SU-DHL-6 (cell line): ENCODE results near the gene ARHGAP22.

ENCODE experiments used
- H2AFZ ChIP-seq: fragments of 200-600 bp; sonication (generic); 2 replicates; pipeline ENCODE4 v1.6.1; 2014; ENCODE audit warnings: low read depth, mild to moderate bottlenecking, moderate library complexity, mixed read lengths, antibody characterized with exemption, low read length; ENCODE audit not compliant: severe bottlenecking
- H3F3A ChIP-seq: fragments of 200-600 bp; shearing (Covaris generic); 2 replicates; pipeline ENCODE4 v1.6.0; 2016; ENCODE audit warnings: antibody characterized with exemption, mild to moderate bottlenecking; ENCODE audit not compliant: insufficient read depth
- H3K27ac ChIP-seq: fragments of 200-600 bp; sonication (generic); 2 replicates; pipeline ENCODE4 v1.5.1; 2016; ENCODE audit warnings: low read depth, mild to moderate bottlenecking, low read length, moderate library complexity, mixed read lengths
- H3K27me3 ChIP-seq: fragments of 200-600 bp; sonication (generic), shearing (Covaris generic); 2 replicates; pipeline ENCODE4 v1.6.0; 2014; ENCODE audit warnings: mild to moderate bottlenecking, low read length
- H3K36me3 ChIP-seq: fragments of 200-600 bp; sonication (generic); 2 replicates; pipeline ENCODE4 v1.6.1; 2014; ENCODE audit warnings: mild to moderate bottlenecking, low read length, mixed read lengths
- H3K4me2 ChIP-seq: fragments of 300-600, 200-600 bp; shearing (Covaris generic), sonication (generic); 2 replicates; pipeline ENCODE4 v1.6.0; 2014; ENCODE audit warnings: low read length, low read depth, mild to moderate bottlenecking; ENCODE audit not compliant: poor library complexity, severe bottlenecking
- H3K4me3 ChIP-seq: fragments of 200-600 bp; sonication (generic); 2 replicates; pipeline ENCODE4 v1.5.1; 2014; ENCODE audit warnings: antibody characterized with exemption, low read length, mild to moderate bottlenecking, mixed read lengths; ENCODE audit not compliant: insufficient read depth, poor library complexity, severe bottlenecking
- H3K79me2 ChIP-seq: fragments of 200-600 bp; sonication (generic); 2 replicates; pipeline ENCODE4 v1.6.1; 2014; ENCODE audit warnings: mild to moderate bottlenecking, low read length, moderate library complexity; ENCODE audit not compliant: insufficient read depth
- H3K9ac ChIP-seq: fragments of 200-600 bp; sonication (generic); 2 replicates; pipeline ENCODE4 v1.7.0; 2014; ENCODE audit warnings: mild to moderate bottlenecking, low read length
- H3K9me2 ChIP-seq: fragments of 200-600 bp; sonication (generic); replicated peaks from 2 replicates; pipeline ENCODE4 v1.6.1; 2014; ENCODE audit warnings: low read length; ENCODE audit not compliant: insufficient read depth
- H3K9me3 ChIP-seq: fragments of 200-600 bp; sonication (generic); 2 replicates; pipeline ENCODE4 v1.6.1; 2014; ENCODE audit warnings: low read length, mixed read lengths; ENCODE audit not compliant: insufficient read depth
- H4K20me1 ChIP-seq: fragments of 200-600 bp; sonication (generic); 2 replicates; pipeline ENCODE4 v1.6.1; 2014; ENCODE audit warnings: low read depth, mild to moderate bottlenecking, antibody characterized with exemption, low read length, moderate library complexity, mixed read lengths
- EZH2phosphoT487 ChIP-seq: fragments of 200-600 bp; sonication (generic), shearing (Covaris generic); conservative IDR thresholded peaks from 2 replicates; pipeline ENCODE4 v1.6.1; 2018; ENCODE audit warnings: mild to moderate bottlenecking, antibody characterized with exemption, low read length, moderate library complexity, mixed read lengths
- TF ChIP-seq, protein P1 (sequence below): fragments of 200-600 bp; sonication (generic); IDR thresholded peaks from one replicate; pipeline ENCODE4 v1.5.1; 2017; ENCODE audit warnings: antibody characterized with exemption, mild to moderate bottlenecking, low read length, moderate library complexity; ENCODE audit not compliant: insufficient read depth, poor library complexity, severe bottlenecking

Gene ARHGAP22

DNA sequence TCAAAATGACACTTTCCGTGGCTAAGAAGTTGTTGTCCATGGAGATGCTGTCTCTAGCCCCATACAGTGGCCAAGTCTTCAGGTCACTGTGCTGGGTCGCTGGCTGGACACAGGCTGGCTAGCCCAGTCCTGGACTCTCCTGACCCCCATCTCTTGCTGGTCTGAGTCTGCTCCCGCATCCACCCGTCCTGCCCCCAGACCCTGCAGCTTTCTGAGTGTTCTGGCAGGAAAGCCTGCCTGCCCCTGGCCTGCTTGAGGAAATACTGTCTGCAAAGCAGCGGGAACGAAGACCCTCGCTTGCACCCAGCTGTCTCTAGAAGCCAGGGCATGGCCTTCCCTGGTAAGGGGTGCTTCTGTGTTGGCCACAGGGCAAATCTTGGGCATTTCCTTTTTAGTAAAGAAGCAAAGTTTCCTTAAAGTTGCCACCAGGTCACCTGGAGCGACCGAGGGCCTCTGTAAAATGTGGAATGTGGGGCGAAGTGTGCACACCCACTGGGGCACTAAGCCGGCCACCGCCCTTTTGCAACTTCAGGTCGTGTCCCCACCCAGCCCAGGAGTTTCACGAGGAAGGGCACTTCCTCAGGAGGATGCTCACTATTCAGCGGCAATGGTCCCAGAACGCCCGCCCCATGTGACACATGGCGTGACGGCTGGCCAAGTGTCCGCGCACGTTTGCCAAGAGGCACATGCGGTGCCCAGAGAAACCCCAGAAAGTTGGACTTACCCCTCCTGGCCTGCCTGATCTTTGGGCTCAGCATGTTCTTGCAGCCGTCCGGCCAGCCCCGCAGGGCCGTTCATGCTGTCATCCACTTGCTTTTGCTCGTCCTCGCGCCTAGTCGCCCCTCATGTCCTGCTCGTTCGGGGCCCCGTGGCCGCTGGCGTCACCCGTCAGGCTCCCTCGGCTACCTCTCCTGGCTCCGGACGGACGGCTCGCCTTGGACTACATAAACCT, 558 bp downstream of the ARHGAP22 start:
- H3F3A ChIP-seq: no peaks in the 10 kb centered on the region
- H3K27me3 ChIP-seq: no peaks in the 10 kb centered on the region
- no peaks in the 10 kb centered on the region for H4K20me1 ChIP-seq
- H3K27ac ChIP-seq: no peak overlapping the region
- no peaks in the 10 kb centered on the region for H3K9me3 ChIP-seq
- no peaks in the 10 kb centered on the region for H3K9me2 ChIP-seq
- TF ChIP-seq, protein P1, sequence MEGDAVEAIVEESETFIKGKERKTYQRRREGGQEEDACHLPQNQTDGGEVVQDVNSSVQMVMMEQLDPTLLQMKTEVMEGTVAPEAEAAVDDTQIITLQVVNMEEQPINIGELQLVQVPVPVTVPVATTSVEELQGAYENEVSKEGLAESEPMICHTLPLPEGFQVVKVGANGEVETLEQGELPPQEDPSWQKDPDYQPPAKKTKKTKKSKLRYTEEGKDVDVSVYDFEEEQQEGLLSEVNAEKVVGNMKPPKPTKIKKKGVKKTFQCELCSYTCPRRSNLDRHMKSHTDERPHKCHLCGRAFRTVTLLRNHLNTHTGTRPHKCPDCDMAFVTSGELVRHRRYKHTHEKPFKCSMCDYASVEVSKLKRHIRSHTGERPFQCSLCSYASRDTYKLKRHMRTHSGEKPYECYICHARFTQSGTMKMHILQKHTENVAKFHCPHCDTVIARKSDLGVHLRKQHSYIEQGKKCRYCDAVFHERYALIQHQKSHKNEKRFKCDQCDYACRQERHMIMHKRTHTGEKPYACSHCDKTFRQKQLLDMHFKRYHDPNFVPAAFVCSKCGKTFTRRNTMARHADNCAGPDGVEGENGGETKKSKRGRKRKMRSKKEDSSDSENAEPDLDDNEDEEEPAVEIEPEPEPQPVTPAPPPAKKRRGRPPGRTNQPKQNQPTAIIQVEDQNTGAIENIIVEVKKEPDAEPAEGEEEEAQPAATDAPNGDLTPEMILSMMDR: no peak
- no peak for TF ChIP-seq EZH2phosphoT487
- peak overlapping the region; percentile 65 for H3K9ac ChIP-seq
- peak overlapping the region; percentile 62 for H3K4me3 ChIP-seq
- no peaks in the 10 kb centered on the region for H3K36me3 ChIP-seq
- H2AFZ ChIP-seq: peak overlapping the region; percentile 57
- 0 out of 2 replicates have a peak, but pooled peaks cover 5% of the 10 kb centered on the region for H3K79me2 ChIP-seq
- H3K4me2 ChIP-seq: peak overlapping the region; percentile 59

DNA sequence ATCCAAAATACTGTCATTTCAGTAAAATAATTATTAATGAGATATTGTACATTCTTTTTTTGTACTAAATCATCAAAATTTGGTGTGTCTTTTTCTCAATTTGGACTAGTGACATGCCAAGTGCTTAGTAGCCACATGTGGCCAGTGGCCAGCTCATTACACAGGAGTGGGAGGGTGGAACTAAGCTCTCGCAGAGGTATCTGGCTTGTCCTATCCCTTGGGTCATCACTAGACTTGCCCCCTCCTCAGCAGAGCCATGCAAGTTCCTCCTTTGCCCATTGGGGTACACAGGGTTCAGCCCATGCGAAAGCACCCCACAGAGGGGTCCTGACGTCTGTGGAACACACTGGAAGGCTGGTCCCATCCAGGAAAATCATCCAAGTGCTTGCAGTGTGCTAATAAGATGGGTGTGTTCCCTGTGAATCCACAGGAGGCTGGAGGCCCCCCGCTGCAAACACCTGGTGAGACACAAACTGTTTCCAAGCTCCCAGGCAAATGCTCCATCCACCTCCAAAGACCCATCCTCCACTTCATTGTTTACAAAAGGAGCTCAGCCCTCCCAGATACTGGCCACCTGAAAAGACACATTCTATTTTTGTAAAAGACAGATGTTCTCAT, 1.3 kb downstream of the ARHGAP22 start:
- Histone ChIP-seq H3K9ac (peak overlapping the region; percentile 65), H3K9me3 (no peaks in the 10 kb centered on the region), H3K27me3 (no peaks in the 10 kb centered on the region), H3K4me3 (peak overlapping the region; percentile 62), H3K79me2 (0 out of 2 replicates have a peak, but pooled peaks cover 5% of the 10 kb centered on the region), H2AFZ (no peak overlapping the region), H3K9me2 (no peaks in the 10 kb centered on the region), H3K4me2 (peak overlapping the region; percentile 59), H4K20me1 (no peaks in the 10 kb centered on the region), H3F3A (no peaks in the 10 kb centered on the region), H3K36me3 (no peaks in the 10 kb centered on the region), H3K27ac (no peak overlapping the region)
- TF ChIP-seq, protein P1: no peak
- TF ChIP-seq EZH2phosphoT487: no peak

DNA sequence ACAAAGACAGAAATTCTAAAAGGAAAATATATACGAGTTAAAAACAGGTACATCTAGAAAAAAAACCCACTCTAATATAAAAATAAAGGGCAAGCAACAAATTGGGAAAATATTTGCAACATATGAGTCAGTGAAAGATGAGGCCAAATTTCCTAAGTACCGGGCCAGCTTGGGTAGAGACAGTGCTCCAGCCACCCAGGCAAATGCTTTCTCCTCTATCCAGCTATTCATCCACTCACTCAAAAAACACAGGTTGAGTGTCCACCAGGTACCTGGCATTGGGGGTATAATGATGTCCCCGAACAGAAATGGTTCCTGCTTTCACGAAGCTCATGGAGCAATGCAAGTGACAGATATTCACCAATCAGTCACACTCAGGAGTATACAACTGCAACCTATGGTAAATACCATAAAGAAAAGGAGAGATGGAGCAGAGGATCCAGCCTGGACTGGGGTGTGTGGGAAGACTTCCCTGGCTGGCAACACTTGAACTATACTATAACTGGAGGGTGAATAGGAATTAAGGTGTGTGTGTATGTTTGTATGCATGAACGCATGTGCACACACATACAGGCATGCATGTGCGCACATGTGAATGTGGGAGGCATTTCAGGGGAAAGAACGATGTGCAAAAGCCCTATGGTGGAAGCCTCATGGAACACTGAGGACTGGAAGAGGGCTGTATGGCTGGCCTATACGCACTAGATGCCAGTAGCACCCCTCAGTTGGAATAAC, 2.3 kb downstream of the ARHGAP22 start:
- no peak overlapping the region for H3K9ac ChIP-seq

More for the DNA sequence above, 2.3 kb downstream of the ARHGAP22 start:
- Histone ChIP-seq H3K27me3 (no peaks in the 10 kb centered on the region), H2AFZ (no peak overlapping the region), H3K9me2 (no peaks in the 10 kb centered on the region), H3K4me3 (no peak overlapping the region), H3K4me2 (peak overlapping the region; percentile 59), H3K27ac (no peak overlapping the region), H3K9me3 (no peaks in the 10 kb centered on the region), H4K20me1 (no peaks in the 10 kb centered on the region), H3F3A (no peaks in the 10 kb centered on the region), H3K79me2 (0 out of 2 replicates have a peak, but pooled peaks cover 5% of the 10 kb centered on the region), H3K36me3 (no peaks in the 10 kb centered on the region)
- TF ChIP-seq, protein P1: no peak
- no peak for TF ChIP-seq EZH2phosphoT487
